GM23248 (cell line): ENCODE measurements around the gene DDX25.

ENCODE experiments used
- EZH2 ChIP-seq: fragments of 200-600 bp; sonication (generic); IDR thresholded peaks from 2 replicates; pipeline ENCODE4 v1.6.1; 2018; ENCODE audit warnings: antibody characterized with exemption, mild to moderate bottlenecking; ENCODE audit not compliant: insufficient read depth, poor library complexity, severe bottlenecking
- EZH2phosphoT487 ChIP-seq: fragments of 200-600 bp; sonication (generic); IDR thresholded peaks from 2 replicates; pipeline ENCODE4 v1.6.1; 2018; ENCODE audit warnings: antibody characterized with exemption, moderate library complexity, mild to moderate bottlenecking, low read depth; ENCODE audit not compliant: insufficient read depth

GRCh38 chr11:125918140-125918840, 14.0 kb downstream of the DDX25 start:
- TF ChIP-seq EZH2 (no peak), EZH2phosphoT487 (no peak)
